CD4-positive, alpha-beta T cell treated with Interleukin-17A for 4 hours (primary cell): ENCODE data around the gene MTX3.

Source experiments
- DNase-seq: peaks from one replicate; pipeline ENCODE4 v3.0.0-alpha.2; 2020; ENCODE audit warnings: mixed read lengths

Gene MTX3

DNA sequence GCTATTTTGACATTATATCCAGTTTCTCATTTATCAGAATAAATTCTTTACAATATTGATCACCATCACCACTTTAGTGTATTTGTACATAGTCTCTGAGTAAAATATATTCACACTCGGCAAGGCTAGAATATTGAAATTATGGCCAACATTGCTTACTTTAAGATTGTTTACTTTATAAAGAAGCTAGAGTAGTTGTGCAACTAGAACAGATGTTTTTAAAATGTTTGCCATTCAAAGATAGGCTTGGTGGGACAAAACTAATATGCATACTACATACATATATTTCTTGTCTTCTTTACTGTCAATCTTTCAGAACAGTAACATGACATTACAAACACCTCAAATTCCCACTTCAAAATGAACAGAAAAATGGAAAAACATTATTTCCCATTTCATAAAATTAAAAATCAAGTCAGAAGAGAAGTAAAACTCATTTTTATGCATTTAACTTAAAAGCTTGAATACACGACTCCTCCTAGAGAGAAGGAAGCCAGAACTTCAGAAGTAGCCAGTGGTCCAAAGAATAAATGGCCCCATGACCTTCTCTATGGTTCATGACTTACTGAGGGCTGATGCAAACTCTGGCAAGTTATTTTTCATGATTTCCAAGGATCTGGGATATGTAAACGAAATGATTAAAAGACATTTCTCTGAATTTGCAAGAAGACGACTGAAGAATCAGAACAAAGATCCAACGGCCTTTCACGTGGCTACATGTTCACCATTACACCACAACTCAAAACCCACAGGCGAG, 14.1 kb downstream of the MTX3 start:
- no peak for DNase-seq

DNA sequence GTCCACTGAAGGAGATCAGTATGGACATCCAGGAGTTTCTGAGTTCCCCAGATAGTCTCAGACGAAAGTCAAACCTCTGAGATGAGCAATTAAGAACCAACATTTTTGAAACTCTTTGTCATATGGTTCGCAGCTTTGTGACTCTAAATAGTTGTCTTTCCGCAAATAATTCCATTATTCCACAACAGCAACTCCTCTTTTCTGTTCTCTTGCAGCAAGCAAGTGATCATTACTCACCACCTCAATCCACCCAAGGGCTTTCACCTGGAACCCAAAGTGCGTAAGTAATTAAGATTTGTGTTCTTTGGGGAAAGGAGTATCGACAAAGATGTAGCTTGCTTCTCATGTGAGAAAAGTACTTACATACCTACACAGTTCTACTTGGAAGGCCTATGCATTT, 15.6 kb downstream of the MTX3 start:
- no peak for DNase-seq

DNA sequence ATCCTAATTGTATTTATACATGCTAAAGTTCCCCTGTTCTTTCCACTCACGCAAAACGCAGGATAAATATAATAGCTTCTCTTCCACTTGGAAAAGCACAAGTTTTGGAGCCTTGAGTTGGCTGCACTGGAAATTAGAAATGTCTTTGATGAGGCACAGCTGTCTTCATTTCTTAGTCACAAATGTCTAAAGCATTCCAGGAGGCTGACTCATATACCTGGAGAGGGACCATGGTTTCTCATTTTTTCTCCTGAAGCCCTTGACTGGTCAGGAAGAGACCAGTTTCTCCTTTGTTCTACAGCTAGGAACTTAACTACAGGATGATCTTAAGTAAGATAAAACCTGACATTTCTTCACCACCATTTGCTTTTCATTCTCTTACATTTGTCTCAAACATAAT, 16.2 kb downstream of the MTX3 start:
- DNase-seq: no peak

DNA sequence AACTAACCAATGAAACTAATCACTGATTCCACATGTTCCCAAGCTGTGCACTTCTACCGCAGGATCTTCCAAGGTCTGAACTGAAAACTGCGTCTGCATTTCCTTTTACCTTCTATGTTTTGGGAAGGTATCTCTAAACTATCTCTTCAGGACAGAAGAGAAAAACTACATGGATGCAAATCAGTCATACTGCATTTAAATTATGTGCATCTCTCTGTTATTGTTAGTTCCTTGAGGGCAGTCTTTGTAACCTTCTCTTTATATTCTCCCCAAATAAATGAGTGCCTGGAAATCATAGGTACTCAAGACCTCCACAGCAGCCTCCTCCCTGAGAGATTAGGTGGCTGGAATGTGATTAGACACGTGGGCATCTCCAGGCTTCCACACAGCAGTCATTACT, 17.1 kb downstream of the MTX3 start:
- no peak for DNase-seq

DNA sequence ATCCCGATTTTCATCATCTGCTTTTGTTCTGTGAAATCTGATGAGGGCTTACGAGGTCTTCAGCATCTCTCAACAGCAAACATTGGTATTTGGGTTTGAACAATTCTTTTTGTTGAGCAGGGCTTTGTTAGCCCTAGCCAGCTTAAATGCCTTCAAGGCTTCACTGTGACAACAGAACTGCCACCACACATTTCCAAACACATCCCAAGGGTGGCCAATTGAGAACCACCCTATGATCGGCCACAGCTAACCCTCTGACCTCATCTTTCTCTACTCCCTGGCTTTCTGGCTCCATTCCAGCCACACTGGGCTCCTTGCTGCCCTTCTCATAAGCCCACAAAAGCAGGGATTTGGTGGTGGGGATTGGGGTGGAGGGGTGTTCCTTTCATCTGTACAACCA, 17.6 kb downstream of the MTX3 start:
- no peak for DNase-seq

DNA sequence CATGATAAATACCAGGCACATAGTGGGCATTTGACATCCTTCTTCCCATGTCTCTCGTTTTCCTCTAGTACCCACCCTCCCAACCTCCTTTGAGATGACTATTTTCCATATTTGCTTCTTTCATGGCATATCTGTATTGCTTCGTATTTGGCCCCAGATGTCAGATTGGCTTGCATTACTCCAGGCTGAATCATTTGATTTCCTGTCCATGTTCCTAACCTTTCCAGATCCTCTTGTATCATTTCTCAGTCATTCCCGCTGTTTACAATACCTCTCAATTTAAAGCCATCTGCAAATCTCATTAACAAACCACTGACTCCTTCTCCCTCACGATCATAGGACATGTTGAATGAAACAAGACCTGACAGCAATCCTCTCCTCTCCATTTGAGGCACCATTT, 19.9 kb downstream of the MTX3 start:
- no peak for DNase-seq

DNA sequence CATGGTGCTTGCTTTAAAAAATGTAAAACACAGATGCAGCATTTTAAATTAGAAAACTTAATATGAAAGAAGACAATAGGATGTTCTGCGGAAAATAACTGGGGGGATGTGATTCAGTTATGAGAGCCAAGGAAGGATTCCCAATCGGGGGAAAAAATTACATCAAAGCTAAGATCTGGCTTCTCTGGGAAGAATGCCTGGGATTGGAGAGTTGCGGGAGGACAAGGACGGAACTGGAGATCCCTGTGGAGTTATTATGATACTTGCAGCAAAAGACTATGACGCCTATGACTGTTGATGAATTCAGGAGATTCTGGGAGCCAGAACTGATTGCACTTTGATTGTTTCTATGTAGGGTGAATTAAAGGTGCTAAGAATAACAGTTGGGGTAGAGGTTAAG, 24.6 kb downstream of the MTX3 start:
- DNase-seq: no peak

DNA sequence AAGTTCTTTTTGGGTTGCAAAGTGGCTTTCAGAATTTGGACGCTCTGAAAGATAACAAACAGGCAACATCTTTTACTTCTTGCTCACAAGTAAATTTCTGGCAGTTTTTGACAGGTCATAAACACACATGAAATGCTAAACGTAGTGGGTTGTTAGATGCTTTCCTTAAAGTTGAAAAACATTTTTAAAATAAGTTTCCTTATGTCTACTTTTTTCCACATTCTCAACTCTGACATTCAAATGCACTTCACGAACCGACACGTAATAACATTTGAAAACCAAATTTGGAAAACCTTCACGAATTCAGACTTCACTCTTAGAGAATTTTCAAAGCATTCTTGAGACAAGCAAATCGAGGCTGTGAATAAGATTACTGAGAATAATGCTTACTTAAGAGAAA, 26.9 kb downstream of the MTX3 start:
- DNase-seq: no peak

DNA sequence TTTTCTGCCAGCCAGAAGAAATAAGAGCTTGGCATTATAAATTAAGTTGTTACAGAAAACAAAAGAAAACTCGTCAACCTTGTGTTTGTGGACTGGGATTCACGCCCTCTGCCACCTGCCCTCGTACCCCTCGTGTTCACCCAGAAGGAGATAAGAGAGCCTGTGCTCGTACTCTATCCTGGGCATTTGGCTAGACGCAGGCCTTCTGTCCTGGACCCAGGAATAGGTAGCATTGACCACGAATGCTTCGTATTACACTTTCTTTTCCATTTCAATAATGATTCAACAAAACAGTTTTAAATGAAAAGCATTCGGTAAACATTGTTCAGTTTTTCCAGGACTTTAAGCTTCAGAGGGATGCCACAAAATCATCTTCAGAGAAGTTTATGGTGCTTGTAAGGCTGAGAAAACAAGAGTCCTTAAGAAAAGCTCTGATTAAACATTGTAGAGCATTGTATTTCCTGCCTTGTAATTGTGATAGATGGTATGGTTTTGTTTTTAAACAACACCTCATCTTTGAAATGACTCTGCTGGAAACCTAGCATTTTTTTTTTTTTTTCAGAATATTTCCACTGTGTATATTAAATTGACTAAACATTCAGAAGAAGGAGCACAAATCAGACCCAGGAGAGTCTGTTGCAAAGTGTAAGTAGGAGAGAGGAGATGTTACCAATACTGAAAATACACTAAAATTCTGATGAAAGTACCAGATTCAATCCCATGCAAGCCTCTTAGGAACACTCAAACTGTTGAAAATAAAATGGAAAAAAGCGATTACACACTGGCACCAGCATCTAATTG, 27.6 kb downstream of the MTX3 start:
- no peak for DNase-seq

DNA sequence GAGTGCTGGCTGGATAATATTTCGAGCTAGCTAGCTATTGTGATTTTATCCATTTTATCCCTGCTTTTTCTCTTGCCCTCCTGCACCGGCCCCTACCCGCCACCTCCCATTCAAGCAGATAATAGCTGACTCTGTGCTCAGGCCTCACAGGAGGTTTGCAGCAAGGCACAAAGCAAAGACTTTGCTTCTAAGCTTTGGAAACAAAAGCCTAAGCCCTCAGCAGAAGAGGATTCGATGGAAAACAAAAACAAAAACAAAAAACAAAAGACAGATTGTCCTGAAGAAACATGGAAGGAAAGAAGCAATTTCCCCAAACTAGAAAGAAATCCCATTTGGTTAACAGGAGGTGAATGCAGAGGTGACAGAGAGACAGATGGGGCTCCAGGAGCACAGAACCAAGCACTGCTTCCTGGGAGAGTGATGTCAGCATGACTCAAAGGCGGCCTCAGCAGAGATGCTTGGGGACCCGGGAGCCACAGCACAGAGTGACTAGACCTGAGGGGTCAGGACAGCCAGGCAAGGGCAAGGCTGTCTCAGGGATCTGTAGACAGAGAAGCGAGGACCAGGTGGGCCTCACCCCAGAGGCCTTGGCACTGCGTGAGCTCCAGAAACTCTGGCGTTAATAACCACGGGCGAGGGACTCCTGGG, 28.4 kb downstream of the MTX3 start:
- DNase-seq: no peak

DNA sequence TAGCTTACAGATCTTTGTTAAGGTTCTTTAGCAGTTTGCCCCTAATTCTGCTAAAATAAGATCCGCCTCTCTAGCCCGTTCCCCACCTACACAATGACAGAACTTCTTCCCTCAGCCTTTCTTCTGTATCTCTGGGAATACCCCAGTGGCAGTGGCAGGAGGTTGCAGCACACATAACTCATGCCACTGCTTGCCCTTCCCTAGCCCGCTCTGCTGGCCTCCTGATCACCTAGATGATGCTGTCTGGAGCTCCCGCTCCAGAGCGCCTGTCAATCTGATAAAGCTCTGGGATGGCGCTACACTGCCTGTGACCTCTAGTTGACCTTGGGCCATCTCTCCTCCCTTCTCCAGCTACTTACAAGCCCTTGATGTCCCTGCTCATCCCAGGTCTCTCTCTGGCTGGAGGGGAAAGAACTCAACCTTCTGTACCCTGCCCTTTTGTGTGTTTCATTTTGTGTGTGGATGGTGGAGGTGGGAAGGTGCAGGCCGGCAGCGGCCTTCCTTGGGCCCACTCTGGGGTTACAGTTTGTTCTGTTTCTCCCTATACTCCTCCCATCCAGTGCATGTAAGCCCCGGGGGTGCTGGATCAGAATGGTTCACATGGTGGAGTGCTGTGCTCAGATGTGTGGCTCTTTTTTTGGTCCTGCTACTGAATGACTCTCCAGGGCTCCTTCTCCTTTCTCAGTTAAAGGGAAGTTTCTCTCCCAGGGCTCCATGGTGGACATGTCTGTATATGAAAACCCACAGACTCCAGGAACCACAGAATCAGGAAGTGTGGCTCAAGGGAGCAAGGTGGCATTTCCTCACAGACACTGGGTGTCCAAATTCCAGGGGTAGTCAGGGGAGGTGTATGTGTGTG, 29.1 kb downstream of the MTX3 start:
- no peak for DNase-seq

DNA sequence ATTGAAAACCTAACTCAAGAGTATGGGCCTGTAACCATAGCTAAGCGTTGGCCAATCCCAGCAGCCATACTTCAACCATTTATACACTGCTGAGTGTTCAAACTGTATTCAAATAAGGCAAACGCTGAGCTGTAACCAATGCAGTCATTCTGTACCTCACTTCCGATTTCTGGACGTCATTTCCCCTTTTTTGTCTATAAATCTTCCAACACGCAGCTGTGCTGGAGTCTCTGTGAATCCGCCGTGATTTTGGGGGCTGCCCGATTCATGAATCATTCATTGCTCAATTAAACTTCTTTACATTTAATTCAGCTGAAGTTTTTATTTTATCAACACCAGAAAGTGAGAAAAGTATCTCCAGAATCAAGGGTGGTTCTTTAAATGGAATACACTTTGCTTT, 31.7 kb downstream of the MTX3 start:
- no peak for DNase-seq

DNA sequence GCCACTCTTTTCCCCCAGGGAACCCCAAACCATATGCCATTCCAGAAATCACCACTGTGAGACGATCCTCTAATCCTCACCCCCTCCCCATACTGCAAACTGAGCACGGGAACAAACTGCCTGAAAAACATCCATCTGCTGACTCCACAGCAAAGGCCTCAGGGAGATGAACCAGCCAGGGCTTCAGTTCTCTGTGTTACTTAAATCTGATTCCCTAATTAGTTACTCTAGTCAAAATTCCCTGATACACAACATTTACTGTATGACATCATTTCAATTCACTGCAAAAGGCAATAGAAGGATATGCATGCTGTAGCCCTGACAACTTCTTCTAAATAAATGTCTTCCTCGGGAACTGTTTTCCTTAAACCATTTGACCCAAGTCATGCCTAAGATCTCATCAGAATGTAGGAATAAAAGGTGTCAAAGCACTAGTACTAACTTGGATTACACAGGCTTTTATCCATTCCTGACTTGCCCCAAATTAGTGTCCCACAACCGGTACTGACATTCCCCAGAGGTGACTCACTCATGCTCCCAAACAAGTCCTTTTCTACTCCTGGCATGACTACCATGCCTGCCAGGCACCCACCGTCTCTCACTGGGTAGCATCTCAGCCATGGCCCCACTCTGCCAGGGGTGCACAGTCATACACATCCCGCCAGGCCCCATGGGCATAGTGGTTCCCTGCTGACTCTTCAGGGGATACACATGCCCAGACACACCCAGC, 35.0 kb downstream of the MTX3 start:
- DNase-seq: no peak

DNA sequence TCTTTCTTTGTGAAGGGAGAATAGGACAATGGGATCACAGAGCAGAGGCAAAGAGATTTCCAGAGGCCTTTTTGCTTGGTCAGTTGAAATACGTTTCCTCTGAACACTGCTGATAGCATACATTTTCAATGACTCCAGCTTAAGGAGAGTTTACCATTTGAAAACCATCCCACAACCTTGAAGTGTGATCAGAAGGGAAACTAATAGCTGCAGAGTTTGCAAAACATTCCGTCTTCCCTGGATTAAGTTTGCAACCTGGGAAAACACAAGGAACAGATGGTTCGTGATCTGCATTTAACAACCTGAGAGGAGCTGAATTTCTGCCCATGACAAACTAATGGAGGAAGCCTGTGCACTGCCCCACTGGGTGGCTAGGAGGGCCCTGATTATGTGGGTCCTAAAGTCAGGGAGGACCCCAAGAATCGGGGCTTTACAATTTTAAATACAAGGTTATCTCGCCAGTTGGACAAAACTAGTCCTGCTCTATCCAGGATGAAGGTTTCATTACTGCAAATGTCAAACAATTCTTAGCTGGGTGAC, 35.6 kb downstream of the MTX3 start:
- no peak for DNase-seq

DNA sequence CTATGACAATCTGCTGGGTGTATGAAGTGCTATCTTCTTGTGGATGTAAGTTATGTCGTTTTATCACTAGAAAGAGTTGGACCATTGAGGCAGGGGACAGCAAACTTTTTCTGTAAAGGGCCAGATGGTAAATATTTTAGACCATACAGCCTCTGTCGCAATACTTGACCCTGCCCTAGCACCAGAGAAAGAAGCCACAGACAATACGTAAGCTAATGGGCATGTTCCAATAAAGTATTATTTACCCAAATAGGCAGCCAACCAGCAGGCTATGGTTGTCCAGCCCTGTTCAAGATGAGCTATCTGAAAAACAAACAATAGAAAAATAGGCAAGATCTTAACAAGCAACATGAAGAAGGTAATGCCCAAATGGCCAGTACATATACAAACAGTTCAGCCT, 36.4 kb downstream of the MTX3 start:
- DNase-seq: no peak

DNA sequence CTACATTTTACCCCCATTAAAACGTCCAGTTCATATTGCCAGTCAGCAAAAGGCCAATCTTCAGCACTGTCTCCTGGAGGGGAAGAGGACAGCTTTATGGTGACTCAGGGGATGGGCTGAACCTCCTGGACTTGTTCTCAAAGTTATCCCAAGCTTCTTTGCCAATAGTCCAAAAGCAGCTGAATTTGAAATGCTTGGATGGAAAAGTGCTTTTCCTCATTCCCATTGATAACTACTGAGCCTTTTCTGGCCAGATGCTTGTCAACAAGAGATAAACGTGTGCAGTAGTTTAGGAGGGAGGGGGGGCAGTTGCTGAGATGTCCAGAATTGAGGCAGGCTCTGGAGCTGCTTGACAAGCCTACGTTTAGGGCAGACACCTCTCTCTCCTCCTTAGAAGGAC, 43.5 kb downstream of the MTX3 start:
- DNase-seq: no peak

DNA sequence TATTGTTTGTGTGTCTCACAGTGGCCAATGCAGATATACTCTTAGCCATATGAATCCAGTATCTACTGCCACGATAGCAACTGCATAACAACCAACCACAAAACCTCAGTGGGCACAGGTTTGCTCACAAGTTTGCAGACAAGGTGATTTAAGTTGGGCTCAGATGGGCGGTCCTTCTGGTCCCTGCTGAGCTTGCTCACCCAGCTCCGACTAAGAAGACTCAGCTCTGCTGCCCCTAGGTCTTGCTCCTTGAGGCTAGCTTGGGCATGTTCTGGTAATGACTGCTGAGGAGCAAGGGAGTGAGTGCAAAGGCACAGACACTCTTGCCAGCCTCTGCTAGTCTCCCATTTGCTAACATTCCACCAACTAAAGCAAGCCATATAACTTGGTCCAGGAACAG, 52.6 kb downstream of the MTX3 start:
- no peak for DNase-seq

DNA sequence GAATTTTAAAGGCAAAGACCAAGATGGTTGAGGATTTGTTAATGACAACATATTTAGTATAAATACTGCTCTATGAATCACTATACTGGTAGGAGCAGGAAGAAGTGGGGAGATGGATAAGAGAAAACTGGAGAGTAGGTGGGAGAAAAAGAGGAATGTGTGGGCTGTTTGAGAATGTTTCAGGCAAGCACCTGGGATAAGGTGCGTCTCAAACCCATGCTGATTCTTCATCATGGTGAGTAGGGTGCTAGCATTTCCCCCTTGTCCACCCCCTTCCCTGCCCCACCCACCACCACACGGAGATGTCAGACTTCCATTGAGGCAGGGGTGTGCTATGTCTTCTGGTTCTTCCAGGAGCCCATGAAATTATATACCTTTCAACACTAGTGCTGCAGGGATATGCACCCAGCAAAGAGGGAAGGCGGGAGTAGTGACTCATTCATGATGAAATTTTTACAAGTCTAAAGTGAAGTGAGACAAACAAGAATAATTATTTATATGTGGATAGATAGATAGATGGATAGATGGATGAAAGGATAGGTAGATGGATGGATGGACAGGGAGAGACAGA, 54.3 kb downstream of the MTX3 start:
- no peak for DNase-seq

DNA sequence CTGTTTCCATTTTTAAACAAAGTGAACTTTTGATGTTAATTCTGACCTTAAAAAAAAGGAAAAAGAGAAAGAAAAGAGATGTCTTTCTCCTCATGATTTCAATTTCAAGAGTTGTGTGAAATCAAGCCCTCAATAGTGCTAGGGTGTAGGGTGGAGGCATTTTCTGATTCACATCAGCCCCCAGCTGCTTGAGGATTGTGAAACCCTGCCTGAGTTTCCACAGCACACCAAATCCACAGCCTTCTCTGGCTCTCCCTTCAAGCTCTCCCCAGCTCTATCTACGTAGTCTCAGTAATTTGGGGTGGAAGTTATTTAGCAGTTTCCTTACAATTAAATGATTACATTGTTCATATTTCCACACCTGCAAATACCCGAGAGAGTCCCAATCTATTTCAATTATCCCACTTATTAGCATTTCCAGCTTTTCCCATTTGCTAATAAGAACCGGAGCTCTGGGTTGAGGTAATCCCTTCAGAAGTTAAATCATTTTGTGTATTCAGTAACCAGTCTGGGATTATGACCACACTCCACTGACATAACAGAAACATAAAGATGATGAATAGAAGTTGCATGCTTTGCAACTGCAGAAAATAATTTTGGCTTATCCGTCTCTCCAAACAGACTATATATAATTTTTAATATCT, 54.9 kb downstream of the MTX3 start:
- no peak for DNase-seq

DNA sequence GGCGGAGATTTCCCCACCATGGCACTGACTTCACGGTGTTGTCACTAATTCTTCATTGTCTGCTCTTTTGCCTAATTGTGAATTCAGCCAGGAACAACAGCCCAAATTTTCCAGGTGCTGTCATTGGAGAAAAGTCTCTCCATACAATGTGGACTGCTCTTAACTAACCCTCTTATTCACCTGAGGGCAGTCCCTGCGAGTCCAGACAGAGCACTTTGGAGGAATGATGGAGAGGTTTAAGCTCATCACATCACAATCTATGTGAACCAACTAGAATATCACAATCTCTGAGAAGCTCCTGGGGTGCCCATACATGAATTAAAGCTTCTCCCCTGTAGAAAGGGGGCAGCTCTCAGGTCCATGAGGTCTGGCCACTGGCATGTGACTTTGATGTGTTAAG, 56.4 kb downstream of the MTX3 start:
- DNase-seq: no peak
